Measurements from ENCODE around the gene SNRNP35.

DNA sequence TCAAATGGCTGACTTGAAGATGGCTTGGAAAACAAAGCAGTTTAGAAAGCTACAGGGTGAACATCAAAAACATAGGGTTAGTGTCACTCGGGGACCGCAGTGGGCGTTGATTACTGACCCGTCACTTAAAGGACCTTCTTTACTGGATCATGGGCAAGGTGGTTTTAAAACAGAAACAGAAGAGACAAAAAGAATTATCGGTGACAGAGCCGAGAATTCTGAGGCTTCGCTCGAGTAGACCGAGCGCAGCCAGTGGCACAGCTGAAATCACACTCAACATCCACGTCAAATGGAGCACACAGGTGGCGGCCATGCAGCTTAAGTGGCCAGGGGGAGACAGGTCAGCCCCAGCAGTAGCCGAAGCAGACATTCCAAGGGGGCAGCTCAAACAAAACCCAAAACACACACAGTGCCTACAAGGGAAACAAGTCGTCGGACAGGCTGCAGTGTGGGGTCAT lies 17.3 kb downstream of the SNRNP35 start:
- no peak for TF ChIP-seq GABPA (IDR thresholded peaks at IDR 0.05; ENCODE audit: low read depth)
- TF ChIP-seq, protein P1, sequence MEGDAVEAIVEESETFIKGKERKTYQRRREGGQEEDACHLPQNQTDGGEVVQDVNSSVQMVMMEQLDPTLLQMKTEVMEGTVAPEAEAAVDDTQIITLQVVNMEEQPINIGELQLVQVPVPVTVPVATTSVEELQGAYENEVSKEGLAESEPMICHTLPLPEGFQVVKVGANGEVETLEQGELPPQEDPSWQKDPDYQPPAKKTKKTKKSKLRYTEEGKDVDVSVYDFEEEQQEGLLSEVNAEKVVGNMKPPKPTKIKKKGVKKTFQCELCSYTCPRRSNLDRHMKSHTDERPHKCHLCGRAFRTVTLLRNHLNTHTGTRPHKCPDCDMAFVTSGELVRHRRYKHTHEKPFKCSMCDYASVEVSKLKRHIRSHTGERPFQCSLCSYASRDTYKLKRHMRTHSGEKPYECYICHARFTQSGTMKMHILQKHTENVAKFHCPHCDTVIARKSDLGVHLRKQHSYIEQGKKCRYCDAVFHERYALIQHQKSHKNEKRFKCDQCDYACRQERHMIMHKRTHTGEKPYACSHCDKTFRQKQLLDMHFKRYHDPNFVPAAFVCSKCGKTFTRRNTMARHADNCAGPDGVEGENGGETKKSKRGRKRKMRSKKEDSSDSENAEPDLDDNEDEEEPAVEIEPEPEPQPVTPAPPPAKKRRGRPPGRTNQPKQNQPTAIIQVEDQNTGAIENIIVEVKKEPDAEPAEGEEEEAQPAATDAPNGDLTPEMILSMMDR (IDR thresholded peaks at IDR 0.05; ENCODE audit: insufficient read depth, low read length): no peak
